Measurements from ENCODE around the gene PSMB3. TPM values are rescaled to one million over a fixed set of nuclear protein-coding genes. Genes with fewer than 3 reads are reported as not detected.

Gene PSMB3
- polyA plus RNA-seq, 1 of the 3 experiments (the other 2 are of a cell fraction), result 533 TPM

DNA sequence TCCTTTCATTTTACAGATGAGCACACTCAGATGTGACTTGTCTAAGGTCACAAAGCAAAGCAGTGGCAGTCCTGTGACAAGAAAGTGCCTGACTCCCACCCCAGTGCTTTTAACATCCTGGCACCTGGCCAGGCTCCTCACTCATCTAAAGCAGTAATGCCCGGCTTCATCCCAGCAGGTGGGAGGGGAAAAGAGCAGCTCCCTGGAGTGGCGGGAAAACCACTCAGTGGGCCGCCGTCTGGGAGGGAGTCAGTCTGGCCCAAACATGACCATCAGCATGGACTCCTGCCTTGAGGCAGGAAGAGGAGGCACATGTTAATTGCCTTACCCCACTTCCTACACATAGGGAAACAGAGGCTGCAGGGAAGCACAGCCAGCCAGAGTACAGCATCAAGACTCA lies 7.0 kb upstream of the PSMB3 start:
- Histone ChIP-seq H3K9ac (no peak overlapping the region), H3K79me2 (ENCODE audit: insufficient read depth) (peaks cover 87% of the 10 kb centered on the region), H3K27ac (ENCODE audit: low read depth in 2 of 2, low read length in 1 of 2) (peak overlapping the region; percentile 18 to 95; a peak in 3 of 4 replicates), H3K9me2 (no peaks in the 10 kb centered on the region), H3K4me1 (ENCODE audit: control insufficient read depth in 1 of 2, insufficient read depth in 2 of 2, low read depth in 1 of 2, low read length in 1 of 2) (peaks cover 9 to 64% of the 10 kb centered on the region in 2 experiments; a peak in 2 of 4 replicates), H3K4me3 (ENCODE audit: low read depth in 2 of 2, low read length in 1 of 2) (peak overlapping the region in 1 of 2 experiments; percentile 86; a peak in 1 of 4 replicates), H3K36me3 (replicated peaks in 1 of 2; ENCODE audit: control insufficient read depth in 1 of 2, insufficient read depth in 2 of 2, low read length in 1 of 2) (no peaks in the 10 kb centered on the region), H3K27me3 (ENCODE audit: insufficient read depth) (no peaks in the 10 kb centered on the region), H3K9me3 (no peaks in the 10 kb centered on the region), H4K20me1 (ENCODE audit: insufficient read depth) (peaks cover 66% of the 10 kb centered on the region), H3K4me2 (peak overlapping the region; percentile 99), H3F3A (replicated peaks; ENCODE audit: insufficient read depth) (peaks cover 4% of the 10 kb centered on the region), H2AFZ (ENCODE audit: low read depth) (no peak overlapping the region)
- POLR2A ChIA-PET, result interaction anchor here (1.0 to 2.4 kb wide), 3 partner anchors 10 to 40 kb away, joined by 3 to 9 read pairs (median 8); partner anchors contain the start of genes CISD3 and MLLT6
- 59% methylated on average over 4 of the region's 4 CpGs for WGBS (ENCODE audit: low lambda C conversion rate)
- TF ChIP-seq FOSL2 (IDR thresholded peaks at IDR 0.05; ENCODE audit: borderline replicate concordance, low read depth), result no peak
- no peak for TF ChIP-seq GATA2 (CRISPR knock-in tag; IDR thresholded peaks at IDR 0.05)
- TF ChIP-seq, protein P1, sequence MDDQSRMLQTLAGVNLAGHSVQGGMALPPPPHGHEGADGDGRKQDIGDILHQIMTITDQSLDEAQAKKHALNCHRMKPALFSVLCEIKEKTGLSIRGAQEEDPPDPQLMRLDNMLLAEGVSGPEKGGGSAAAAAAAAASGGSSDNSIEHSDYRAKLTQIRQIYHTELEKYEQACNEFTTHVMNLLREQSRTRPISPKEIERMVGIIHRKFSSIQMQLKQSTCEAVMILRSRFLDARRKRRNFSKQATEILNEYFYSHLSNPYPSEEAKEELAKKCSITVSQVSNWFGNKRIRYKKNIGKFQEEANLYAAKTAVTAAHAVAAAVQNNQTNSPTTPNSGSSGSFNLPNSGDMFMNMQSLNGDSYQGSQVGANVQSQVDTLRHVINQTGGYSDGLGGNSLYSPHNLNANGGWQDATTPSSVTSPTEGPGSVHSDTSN (IDR thresholded peaks at IDR 0.05), result no peak
- no peak for TF ChIP-seq RCOR1 (IDR thresholded peaks at IDR 0.05; ENCODE audit: low read length)
- no peak for TF ChIP-seq FOXJ3 (CRISPR knock-in tag; IDR thresholded peaks at IDR 0.05)
- TF ChIP-seq GABPA (IDR thresholded peaks at IDR 0.05; ENCODE audit: low read depth), result no peak
- TF ChIP-seq, protein P2, sequence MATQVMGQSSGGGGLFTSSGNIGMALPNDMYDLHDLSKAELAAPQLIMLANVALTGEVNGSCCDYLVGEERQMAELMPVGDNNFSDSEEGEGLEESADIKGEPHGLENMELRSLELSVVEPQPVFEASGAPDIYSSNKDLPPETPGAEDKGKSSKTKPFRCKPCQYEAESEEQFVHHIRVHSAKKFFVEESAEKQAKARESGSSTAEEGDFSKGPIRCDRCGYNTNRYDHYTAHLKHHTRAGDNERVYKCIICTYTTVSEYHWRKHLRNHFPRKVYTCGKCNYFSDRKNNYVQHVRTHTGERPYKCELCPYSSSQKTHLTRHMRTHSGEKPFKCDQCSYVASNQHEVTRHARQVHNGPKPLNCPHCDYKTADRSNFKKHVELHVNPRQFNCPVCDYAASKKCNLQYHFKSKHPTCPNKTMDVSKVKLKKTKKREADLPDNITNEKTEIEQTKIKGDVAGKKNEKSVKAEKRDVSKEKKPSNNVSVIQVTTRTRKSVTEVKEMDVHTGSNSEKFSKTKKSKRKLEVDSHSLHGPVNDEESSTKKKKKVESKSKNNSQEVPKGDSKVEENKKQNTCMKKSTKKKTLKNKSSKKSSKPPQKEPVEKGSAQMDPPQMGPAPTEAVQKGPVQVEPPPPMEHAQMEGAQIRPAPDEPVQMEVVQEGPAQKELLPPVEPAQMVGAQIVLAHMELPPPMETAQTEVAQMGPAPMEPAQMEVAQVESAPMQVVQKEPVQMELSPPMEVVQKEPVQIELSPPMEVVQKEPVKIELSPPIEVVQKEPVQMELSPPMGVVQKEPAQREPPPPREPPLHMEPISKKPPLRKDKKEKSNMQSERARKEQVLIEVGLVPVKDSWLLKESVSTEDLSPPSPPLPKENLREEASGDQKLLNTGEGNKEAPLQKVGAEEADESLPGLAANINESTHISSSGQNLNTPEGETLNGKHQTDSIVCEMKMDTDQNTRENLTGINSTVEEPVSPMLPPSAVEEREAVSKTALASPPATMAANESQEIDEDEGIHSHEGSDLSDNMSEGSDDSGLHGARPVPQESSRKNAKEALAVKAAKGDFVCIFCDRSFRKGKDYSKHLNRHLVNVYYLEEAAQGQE (IDR thresholded peaks at IDR 0.05; ENCODE audit: low read depth, low read length), result no peak
- TF ChIP-seq MXI1 (IDR thresholded peaks at IDR 0.05; ENCODE audit: low read depth, low read length), result no peak
- TF ChIP-seq, protein P3, sequence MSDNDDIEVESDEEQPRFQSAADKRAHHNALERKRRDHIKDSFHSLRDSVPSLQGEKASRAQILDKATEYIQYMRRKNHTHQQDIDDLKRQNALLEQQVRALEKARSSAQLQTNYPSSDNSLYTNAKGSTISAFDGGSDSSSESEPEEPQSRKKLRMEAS (IDR thresholded peaks at IDR 0.05; ENCODE audit: low read depth), result no peak
- no peak for TF ChIP-seq RAD21 (IDR thresholded peaks at IDR 0.05; ENCODE audit: low read length)
- no peak for TF ChIP-seq JUND (IDR thresholded peaks at IDR 0.05)
- no peak for TF ChIP-seq CHD2 (IDR thresholded peaks at IDR 0.05; ENCODE audit: low read length, partially characterized antibody)
- TF ChIP-seq RFX5 (IDR thresholded peaks at IDR 0.05; ENCODE audit: low read length), result no peak
- no peak for TF ChIP-seq NRF1 (IDR thresholded peaks at IDR 0.05; ENCODE audit: low read depth, low read length)
- CTCF ChIA-PET, result interaction anchor here (0.9 to 7.4 kb wide), 4 partner anchors 12 to 187 kb away, joined by 3 to 88 read pairs (median 4); partner anchors contain the start of gene CISD3
- DNase-seq, result no peak

All from SK-N-SH (cell line).